Esophagus muscularis mucosa (tissue), 4 donors: ENCODE results near the gene DNER.
"Not testable (repeated sequence)": the region's sequence is repeated elsewhere in the genome, so short reads cannot be mapped to it uniquely, and the experiment has no call there.

Source experiments
- EP300 ChIP-seq: sonication (generic); formaldehyde crosslinking; IDR thresholded peaks from one replicate; pipeline ENCODE4 v1.6.1; 2017; ENCODE audit warnings: antibody characterized with exemption
- POLR2A ChIP-seq: fragments of 450-650 bp; IDR thresholded peaks from one replicate; pipeline ENCODE4 v1.6.1; 2017; ENCODE audit warnings: antibody characterized with exemption, moderate library complexity, mild to moderate bottlenecking, low read depth
- POLR2AphosphoS5 ChIP-seq, 2 donors: sonication (generic); formaldehyde crosslinking; IDR thresholded peaks; one replicate each; pipeline ENCODE4 v1.6.1; 2017; ENCODE audit warnings: antibody characterized with exemption in 2 of 2
- TF ChIP-seq, protein P1 (sequence below), 3 experiments: fragments of 200-600 bp in 2 of 3; fragments of 450-650 bp in 1 of 3; sonication (generic) in 2 of 3; IDR thresholded peaks; one replicate each; pipeline ENCODE4 v1.5.1; 2017 to 2019; ENCODE audit warnings: antibody characterized with exemption in 3 of 3, mild to moderate bottlenecking in 2 of 3, moderate library complexity in 1 of 3

DNA sequence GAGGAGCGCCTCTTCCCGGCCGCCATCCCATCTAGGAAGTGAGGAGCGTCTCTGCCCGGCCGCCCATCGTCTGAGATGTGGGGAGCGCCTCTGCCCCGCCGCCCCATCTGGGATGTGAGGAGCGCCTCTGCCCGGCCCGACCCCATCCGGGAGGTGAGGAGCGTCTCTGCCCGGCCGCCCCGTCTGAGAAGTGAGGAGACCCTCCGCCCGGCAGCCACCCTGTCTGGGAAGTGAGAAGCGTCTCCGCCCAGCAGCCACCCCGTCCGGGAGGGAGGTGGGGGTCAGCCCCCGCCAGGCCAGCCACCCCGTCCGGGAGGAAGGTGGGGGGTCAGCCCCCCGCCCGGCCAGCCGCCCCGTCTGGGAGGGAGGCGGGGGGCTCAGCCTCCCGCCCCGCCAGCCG is 28.3 kb upstream of the DNER start:
- not testable (repeated sequence) for TF ChIP-seq POLR2AphosphoS5 (IDR thresholded peaks at IDR 0.05); POLR2A; EP300
- TF ChIP-seq, protein P1, sequence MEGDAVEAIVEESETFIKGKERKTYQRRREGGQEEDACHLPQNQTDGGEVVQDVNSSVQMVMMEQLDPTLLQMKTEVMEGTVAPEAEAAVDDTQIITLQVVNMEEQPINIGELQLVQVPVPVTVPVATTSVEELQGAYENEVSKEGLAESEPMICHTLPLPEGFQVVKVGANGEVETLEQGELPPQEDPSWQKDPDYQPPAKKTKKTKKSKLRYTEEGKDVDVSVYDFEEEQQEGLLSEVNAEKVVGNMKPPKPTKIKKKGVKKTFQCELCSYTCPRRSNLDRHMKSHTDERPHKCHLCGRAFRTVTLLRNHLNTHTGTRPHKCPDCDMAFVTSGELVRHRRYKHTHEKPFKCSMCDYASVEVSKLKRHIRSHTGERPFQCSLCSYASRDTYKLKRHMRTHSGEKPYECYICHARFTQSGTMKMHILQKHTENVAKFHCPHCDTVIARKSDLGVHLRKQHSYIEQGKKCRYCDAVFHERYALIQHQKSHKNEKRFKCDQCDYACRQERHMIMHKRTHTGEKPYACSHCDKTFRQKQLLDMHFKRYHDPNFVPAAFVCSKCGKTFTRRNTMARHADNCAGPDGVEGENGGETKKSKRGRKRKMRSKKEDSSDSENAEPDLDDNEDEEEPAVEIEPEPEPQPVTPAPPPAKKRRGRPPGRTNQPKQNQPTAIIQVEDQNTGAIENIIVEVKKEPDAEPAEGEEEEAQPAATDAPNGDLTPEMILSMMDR (IDR thresholded peaks at IDR 0.05), result not testable (repeated sequence)
